HG03575 (cell line): ENCODE measurements around the gene BANF2.

Source experiments
- ATAC-seq: cut with Tn5 transposase; IDR thresholded peaks from one replicate; pipeline ENCODE4 v1.9.1; 2021; ENCODE audit not compliant: unreplicated experiment, insufficient number of reproducible peaks, low FRiP score; ENCODE audit errors: extremely low read depth

Gene BANF2

GRCh38 chr20:17662333-17663039, 37.3 kb upstream of the BANF2 start:
- no peak for ATAC-seq

- no peak for ATAC-seq
Measured at GRCh38 chr20:17663040-17663399, 36.7 kb upstream of the BANF2 start.

- no peak for ATAC-seq
Measured at GRCh38 chr20:17663486-17663885, 36.3 kb upstream of the BANF2 start.

- no peak for ATAC-seq
Measured at GRCh38 chr20:17664025-17664633, 35.6 kb upstream of the BANF2 start.

- ATAC-seq = no peak
Measured at GRCh38 chr20:17665756-17666155, 34.0 kb upstream of the BANF2 start.

GRCh38 chr20:17666481-17666880, 33.3 kb upstream of the BANF2 start:
- no peak for ATAC-seq

- ATAC-seq = no peak
Measured at GRCh38 chr20:17667445-17667844, 32.3 kb upstream of the BANF2 start.

- no peak for ATAC-seq
Measured at GRCh38 chr20:17668432-17668831, 31.3 kb upstream of the BANF2 start.

- ATAC-seq = no peak
Measured at GRCh38 chr20:17669306-17669931, 30.3 kb upstream of the BANF2 start.

- ATAC-seq = no peak
Measured at GRCh38 chr20:17671011-17671410, 28.8 kb upstream of the BANF2 start.

- no peak for ATAC-seq
Measured at GRCh38 chr20:17671565-17671964, 28.2 kb upstream of the BANF2 start.

GRCh38 chr20:17673084-17673483, 26.7 kb upstream of the BANF2 start:
- no peak for ATAC-seq

- no peak for ATAC-seq
Measured at GRCh38 chr20:17674722-17675518, 24.8 kb upstream of the BANF2 start.

- ATAC-seq = no peak
Measured at GRCh38 chr20:17675519-17676377, 24.0 kb upstream of the BANF2 start.

- no peak for ATAC-seq
Measured at GRCh38 chr20:17676378-17676759, 23.4 kb upstream of the BANF2 start.

- no peak for ATAC-seq
Measured at GRCh38 chr20:17676942-17677341, 22.8 kb upstream of the BANF2 start.

- no peak for ATAC-seq
Measured at GRCh38 chr20:17678295-17678694, 21.5 kb upstream of the BANF2 start.

- no peak for ATAC-seq
Measured at GRCh38 chr20:17678886-17679285, 20.9 kb upstream of the BANF2 start.
